Activated naive CD4-positive, alpha-beta T cell treated with anti-CD3 and anti-CD28 coated beads, Interleukin-2, amount 50 U/mL, for 72 hours (primary cell): ENCODE data around the gene INSL6. TPM values are rescaled to one million over a fixed set of nuclear protein-coding genes. Genes with fewer than 3 reads are reported as not detected.

ENCODE experiments used
- ATAC-seq, 2 donors: fragments of 150-1000 bp; cut with Tn5 transposase; 2 replicates each; pipeline ENCODE4 v1.10.0; 2021; ENCODE audit warnings: mild to moderate bottlenecking in 2 of 2, moderate library complexity in 2 of 2
- DNase-seq, 2 donors: peaks; one replicate each; pipeline ENCODE4 v3.0.0; 2021 to 2022; ENCODE audit warnings: low spot score in 2 of 2
- H3K27ac Mint-ChIP-seq, 2 donors: one replicate each; pipeline ENCODE4 v1.8.0; 2022; ENCODE audit warnings: mild to moderate bottlenecking in 2 of 2, mixed read lengths in 2 of 2
- H3K36me3 Mint-ChIP-seq, 2 donors: one replicate each; pipeline ENCODE4 v1.8.0; 2022; ENCODE audit warnings: mixed read lengths in 2 of 2
- H3K9me3 Mint-ChIP-seq, 2 donors: one replicate each; pipeline ENCODE4 v1.8.0; 2022; ENCODE audit warnings: mixed read lengths in 2 of 2
- total RNA-seq, 2 donors: library from RNA; stranded (reverse); gene quantifications; one replicate each; pipeline ENCODE4 v1.2.3, GENCODE V29; 2022

The INSL6 gene
- total RNA-seq, 2 donors from 2014 or later, result not detected

- H3K9me3 Mint-ChIP-seq, result no peaks in the 10 kb centered on the region
- DNase-seq (no peak), ATAC-seq (no peak)
- H3K36me3 Mint-ChIP-seq, result peaks cover 14 to 23% of the 10 kb centered on the region in 2 donors
- H3K27ac Mint-ChIP-seq, result no peak overlapping the region
These were observed 63.3 kb downstream of the INSL6 start for GRCh38 chr9:5122116-5122515.

GRCh38 chr9:5113994-5114748, 71.3 kb downstream of the INSL6 start:
- DNase-seq, result no peak
- Mint-ChIP-seq H3K36me3 (peaks cover 26 to 29% of the 10 kb centered on the region in 2 donors), H3K27ac (peak overlapping the region in 1 of 2 donors; percentile 79), H3K9me3 (peaks cover 0 to 9% of the 10 kb centered on the region in 2 donors)
- ATAC-seq, result peak in 1 of 2 donors; percentile 12

Other genes with a start within 250 kb of the INSL6 start
- gene JAK2, start 200.4 kb downstream of the INSL6 start, total RNA-seq, result 10 to 100 TPM; 16.4 to 30.4 TPM
- gene INSL4, start 45.8 kb upstream of the INSL6 start, total RNA-seq, result not detected
- gene RLN2, start 119.1 kb upstream of the INSL6 start, total RNA-seq, result 1 to 10 TPM; 2.4 to 4.6 TPM
- 1 to 10 TPM; 1.7 to 2.5 TPM for gene RLN1, start 154.2 kb upstream of the INSL6 start, total RNA-seq